Vagina (tissue), 2 donors: ENCODE results near the gene WDR89.

Source experiments
- POLR2A ChIP-seq, 2 donors: fragments of 450-650 bp; IDR thresholded peaks; one replicate each; pipeline ENCODE4 v1.6.1; 2017; ENCODE audit warnings: antibody characterized with exemption in 2 of 2, mild to moderate bottlenecking in 2 of 2, moderate library complexity in 2 of 2
- TF ChIP-seq, protein P1 (sequence below), 3 experiments: fragments of 450-650 bp in 2 of 3; fragments of 200-600 bp in 1 of 3; sonication (generic) in 1 of 3; IDR thresholded peaks; one replicate each; pipeline ENCODE4 v1.5.1; 2017 to 2019; ENCODE audit warnings: antibody characterized with exemption in 3 of 3, mild to moderate bottlenecking in 2 of 3, moderate library complexity in 2 of 3

DNA sequence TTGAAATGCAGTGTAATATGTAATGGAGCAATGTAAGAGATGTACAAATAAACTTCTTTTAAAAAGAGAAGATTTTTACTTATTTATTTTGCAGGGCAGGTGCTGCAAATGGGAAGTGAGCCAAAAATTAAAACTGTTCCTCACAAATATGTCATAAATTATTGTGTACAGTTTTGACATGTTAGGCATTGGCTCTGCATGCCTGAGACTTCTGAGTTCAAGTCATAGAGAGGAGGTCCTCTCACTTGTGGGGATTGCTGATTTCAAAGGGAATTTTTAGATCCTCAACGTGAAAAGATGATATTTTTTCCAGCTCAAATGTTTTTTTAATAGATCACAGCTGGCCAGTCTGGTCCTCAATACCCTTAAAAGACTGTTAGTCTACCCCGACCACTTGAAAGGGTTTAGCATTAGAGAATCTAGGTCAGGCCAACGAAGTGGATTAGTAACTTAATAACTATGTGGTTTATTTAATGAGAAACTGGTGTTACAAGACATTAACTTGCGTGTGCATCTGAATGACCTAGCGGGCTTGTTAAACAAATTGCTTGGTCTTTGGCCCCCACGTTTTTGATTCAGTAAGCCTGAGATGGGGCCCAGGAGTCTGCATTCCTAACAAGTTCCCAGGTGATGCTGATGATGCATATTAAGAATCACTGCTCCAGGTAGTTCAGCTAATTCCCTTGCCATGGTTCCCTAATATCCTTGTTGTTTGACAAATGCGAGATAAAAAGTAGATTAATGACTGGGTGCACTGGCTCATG is 30.9 kb upstream of the WDR89 start:
- TF ChIP-seq, protein P1, sequence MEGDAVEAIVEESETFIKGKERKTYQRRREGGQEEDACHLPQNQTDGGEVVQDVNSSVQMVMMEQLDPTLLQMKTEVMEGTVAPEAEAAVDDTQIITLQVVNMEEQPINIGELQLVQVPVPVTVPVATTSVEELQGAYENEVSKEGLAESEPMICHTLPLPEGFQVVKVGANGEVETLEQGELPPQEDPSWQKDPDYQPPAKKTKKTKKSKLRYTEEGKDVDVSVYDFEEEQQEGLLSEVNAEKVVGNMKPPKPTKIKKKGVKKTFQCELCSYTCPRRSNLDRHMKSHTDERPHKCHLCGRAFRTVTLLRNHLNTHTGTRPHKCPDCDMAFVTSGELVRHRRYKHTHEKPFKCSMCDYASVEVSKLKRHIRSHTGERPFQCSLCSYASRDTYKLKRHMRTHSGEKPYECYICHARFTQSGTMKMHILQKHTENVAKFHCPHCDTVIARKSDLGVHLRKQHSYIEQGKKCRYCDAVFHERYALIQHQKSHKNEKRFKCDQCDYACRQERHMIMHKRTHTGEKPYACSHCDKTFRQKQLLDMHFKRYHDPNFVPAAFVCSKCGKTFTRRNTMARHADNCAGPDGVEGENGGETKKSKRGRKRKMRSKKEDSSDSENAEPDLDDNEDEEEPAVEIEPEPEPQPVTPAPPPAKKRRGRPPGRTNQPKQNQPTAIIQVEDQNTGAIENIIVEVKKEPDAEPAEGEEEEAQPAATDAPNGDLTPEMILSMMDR (IDR thresholded peaks at IDR 0.05), result no peak
- TF ChIP-seq POLR2A (IDR thresholded peaks at IDR 0.05), result no peak
